RWPE2 (cell line): ENCODE data around the gene FLNC.

Experiments used
- ATAC-seq: fragments of 200-7000 bp; cut with Tn5 transposase; 3 replicates; pipeline ENCODE4 v1.9.1; 2021; ENCODE audit warnings: low read depth
- DNase-seq: peaks from one replicate; pipeline ENCODE4 v3.0.0-alpha.2; 2020; ENCODE audit warnings: low spot score
- H3K27ac ChIP-seq: fragments of 450-650 bp; 2 replicates; pipeline ENCODE4 v1.5.1; 2017; ENCODE audit warnings: mild to moderate bottlenecking; ENCODE audit not compliant: poor library complexity, severe bottlenecking
- H3K27me3 ChIP-seq: fragments of 250-450 bp; sonication (Bioruptor Pico); 2 replicates; pipeline ENCODE4 v1.5.1; 2021; ENCODE audit warnings: mild to moderate bottlenecking, moderate library complexity; ENCODE audit not compliant: insufficient read depth, poor library complexity, severe bottlenecking
- H3K36me3 ChIP-seq: fragments of 250-450 bp; sonication (Bioruptor Pico); 2 replicates; pipeline ENCODE4 v1.5.1; 2020; ENCODE audit warnings: low read depth, mild to moderate bottlenecking, moderate library complexity
- H3K4me1 ChIP-seq: fragments of 250-450 bp; sonication (Bioruptor Pico); 2 replicates; pipeline ENCODE4 v1.5.1; 2021; ENCODE audit warnings: mild to moderate bottlenecking, moderate library complexity; ENCODE audit not compliant: insufficient read depth, poor library complexity, severe bottlenecking
- H3K4me3 ChIP-seq: fragments of 250-450 bp; sonication (Bioruptor Pico); 2 replicates; pipeline ENCODE4 v1.5.1; 2021; ENCODE audit warnings: mild to moderate bottlenecking, moderate library complexity; ENCODE audit not compliant: severe bottlenecking
- H3K9me3 ChIP-seq: fragments of 250-450 bp; sonication (Bioruptor Pico); 2 replicates; pipeline ENCODE4 v1.5.1; 2021; ENCODE audit warnings: mild to moderate bottlenecking, moderate library complexity; ENCODE audit not compliant: severe bottlenecking
- TF ChIP-seq, protein P1 (sequence below): fragments of 450-650 bp; IDR thresholded peaks from one replicate; pipeline ENCODE4 v1.5.1; 2017; ENCODE audit warnings: mild to moderate bottlenecking, moderate library complexity; ENCODE audit not compliant: poor library complexity, severe bottlenecking

The FLNC gene

DNA sequence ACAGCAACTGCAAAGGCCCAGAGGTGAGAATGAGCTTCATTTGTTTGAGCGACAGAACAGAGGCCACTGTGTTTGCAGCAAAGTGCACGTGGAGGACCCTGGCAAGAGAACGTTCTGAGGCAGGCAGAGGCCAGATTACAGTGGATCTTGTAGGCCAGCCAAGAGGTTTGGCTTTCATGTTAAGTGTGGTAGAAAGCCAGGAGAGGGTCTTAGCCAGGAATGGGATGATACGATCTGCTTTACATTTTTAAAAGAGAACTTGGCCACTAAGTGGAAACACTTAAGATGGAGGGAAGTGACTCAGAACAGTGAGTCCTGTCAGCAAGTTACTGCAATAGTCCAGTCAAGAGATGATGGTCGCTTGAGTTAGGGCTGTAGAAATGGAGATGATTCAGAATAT is 33.9 kb upstream of the FLNC start:
- no peaks in the 10 kb centered on the region for H3K36me3 ChIP-seq
- no peaks in the 10 kb centered on the region for H3K27me3 ChIP-seq
- H3K4me1 ChIP-seq: no peaks in the 10 kb centered on the region
- no peak overlapping the region for H3K27ac ChIP-seq
- no peak overlapping the region for H3K4me3 ChIP-seq
- no peak for ATAC-seq
- DNase-seq: no peak
- H3K9me3 ChIP-seq: no peaks in the 10 kb centered on the region
- TF ChIP-seq, protein P1, sequence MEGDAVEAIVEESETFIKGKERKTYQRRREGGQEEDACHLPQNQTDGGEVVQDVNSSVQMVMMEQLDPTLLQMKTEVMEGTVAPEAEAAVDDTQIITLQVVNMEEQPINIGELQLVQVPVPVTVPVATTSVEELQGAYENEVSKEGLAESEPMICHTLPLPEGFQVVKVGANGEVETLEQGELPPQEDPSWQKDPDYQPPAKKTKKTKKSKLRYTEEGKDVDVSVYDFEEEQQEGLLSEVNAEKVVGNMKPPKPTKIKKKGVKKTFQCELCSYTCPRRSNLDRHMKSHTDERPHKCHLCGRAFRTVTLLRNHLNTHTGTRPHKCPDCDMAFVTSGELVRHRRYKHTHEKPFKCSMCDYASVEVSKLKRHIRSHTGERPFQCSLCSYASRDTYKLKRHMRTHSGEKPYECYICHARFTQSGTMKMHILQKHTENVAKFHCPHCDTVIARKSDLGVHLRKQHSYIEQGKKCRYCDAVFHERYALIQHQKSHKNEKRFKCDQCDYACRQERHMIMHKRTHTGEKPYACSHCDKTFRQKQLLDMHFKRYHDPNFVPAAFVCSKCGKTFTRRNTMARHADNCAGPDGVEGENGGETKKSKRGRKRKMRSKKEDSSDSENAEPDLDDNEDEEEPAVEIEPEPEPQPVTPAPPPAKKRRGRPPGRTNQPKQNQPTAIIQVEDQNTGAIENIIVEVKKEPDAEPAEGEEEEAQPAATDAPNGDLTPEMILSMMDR: no peak

DNA sequence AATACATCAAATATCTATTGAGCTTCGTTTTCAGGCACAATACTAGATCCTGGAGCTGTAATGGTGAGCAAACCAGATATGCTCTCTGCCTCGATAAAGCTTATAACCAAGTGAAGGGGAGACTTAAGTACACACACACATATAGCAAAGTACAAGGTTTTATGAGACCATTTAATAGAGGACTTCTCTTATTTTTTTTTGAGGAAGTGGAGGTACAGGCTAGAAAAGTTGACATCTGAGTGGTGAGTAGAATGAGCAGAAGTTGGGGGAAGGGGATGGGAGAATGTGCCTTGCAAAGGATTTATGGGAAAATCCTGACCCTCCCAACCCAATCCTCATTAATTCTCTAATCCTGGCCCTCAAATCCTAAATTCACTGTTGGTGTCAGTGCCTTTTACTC is 30.8 kb upstream of the FLNC start:
- DNase-seq: no peak
- no peak overlapping the region for H3K4me3 ChIP-seq
- no peak for ATAC-seq
- TF ChIP-seq, protein P1: no peak
- no peak overlapping the region for H3K27ac ChIP-seq
- no peaks in the 10 kb centered on the region for H3K27me3 ChIP-seq
- H3K4me1 ChIP-seq: no peaks in the 10 kb centered on the region
- no peaks in the 10 kb centered on the region for H3K36me3 ChIP-seq
- no peaks in the 10 kb centered on the region for H3K9me3 ChIP-seq

DNA sequence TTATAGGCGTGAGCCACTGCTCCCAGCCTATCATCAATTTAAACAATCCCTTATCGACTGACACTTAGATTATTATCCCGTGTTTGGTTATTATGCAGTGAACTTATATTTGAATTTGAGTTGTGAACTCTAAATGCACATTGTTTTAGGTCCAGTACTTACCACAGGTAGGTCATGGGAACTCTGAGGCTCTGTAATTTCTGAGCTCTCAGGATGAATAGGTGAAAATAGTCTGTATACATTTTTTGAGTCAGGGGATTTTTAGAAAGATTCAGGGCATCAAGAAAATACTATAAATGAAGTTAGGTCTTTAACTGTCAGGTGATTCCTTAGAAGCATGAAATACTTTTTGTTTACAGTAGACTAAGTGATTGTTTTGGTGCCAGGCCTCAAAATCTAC is 29.6 kb upstream of the FLNC start:
- no peak overlapping the region for H3K27ac ChIP-seq
- no peak for ATAC-seq
- TF ChIP-seq, protein P1: no peak
- no peaks in the 10 kb centered on the region for H3K4me1 ChIP-seq
- no peaks in the 10 kb centered on the region for H3K36me3 ChIP-seq
- no peak for DNase-seq
- H3K27me3 ChIP-seq: no peaks in the 10 kb centered on the region
- H3K9me3 ChIP-seq: no peaks in the 10 kb centered on the region
- H3K4me3 ChIP-seq: no peak overlapping the region

GRCh38 chr7:128801003-128801402 is 29.2 kb upstream of the FLNC start:
- TF ChIP-seq, protein P1: no peak
- no peaks in the 10 kb centered on the region for H3K4me1 ChIP-seq
- no peaks in the 10 kb centered on the region for H3K36me3 ChIP-seq
- H3K4me3 ChIP-seq: no peak overlapping the region
- no peak overlapping the region for H3K27ac ChIP-seq
- no peaks in the 10 kb centered on the region for H3K27me3 ChIP-seq
- ATAC-seq: no peak
- no peaks in the 10 kb centered on the region for H3K9me3 ChIP-seq
- DNase-seq: no peak

- H3K4me3 ChIP-seq: no peak overlapping the region
- TF ChIP-seq, protein P1: no peak
- H3K4me1 ChIP-seq: no peaks in the 10 kb centered on the region
- H3K27me3 ChIP-seq: no peaks in the 10 kb centered on the region
- no peak overlapping the region for H3K27ac ChIP-seq
- H3K36me3 ChIP-seq: no peaks in the 10 kb centered on the region
- H3K9me3 ChIP-seq: no peaks in the 10 kb centered on the region
- ATAC-seq (no peak), DNase-seq (no peak)
Measured at GRCh38 chr7:128801667-128802418, 28.4 kb upstream of the FLNC start.
